Skeletal muscle tissue (tissue), 4 donors: ENCODE results near the gene MAPT. TPM values are rescaled to one million over a fixed set of nuclear protein-coding genes. Genes with fewer than 3 reads are reported as not detected.
"Not testable (repeated sequence)": the region's sequence is repeated elsewhere in the genome, so short reads cannot be mapped to it uniquely, and the experiment has no call there.

Source experiments
- H3K27ac ChIP-seq: one replicate; pipeline ENCODE4 v1.7.0; 2013; ENCODE audit warnings: mild to moderate bottlenecking, low read depth, low read length, inconsistent platforms
- H3K27me3 ChIP-seq, 3 donors: one replicate each; pipeline ENCODE4 v1.7.0; 2013; ENCODE audit warnings: low read length in 3 of 3; ENCODE audit not compliant: control insufficient read depth in 3 of 3, insufficient read depth in 3 of 3
- H3K36me3 ChIP-seq, 3 donors: one replicate each; pipeline ENCODE4 v1.7.0; 2013; ENCODE audit warnings: low read length in 3 of 3; ENCODE audit not compliant: control insufficient read depth in 3 of 3, insufficient read depth in 3 of 3
- H3K4me1 ChIP-seq, 3 donors: one replicate each; pipeline ENCODE4 v1.7.0; 2013; ENCODE audit warnings: low read length in 3 of 3, mild to moderate bottlenecking in 3 of 3; ENCODE audit not compliant: control insufficient read depth in 3 of 3, insufficient read depth in 3 of 3
- H3K4me3 ChIP-seq, 3 donors: one replicate each; pipeline ENCODE4 v1.7.0; 2013; ENCODE audit warnings: low read length in 3 of 3
- H3K9ac ChIP-seq, 3 donors: one replicate each; pipeline ENCODE4 v1.7.0; 2013; ENCODE audit warnings: low read length in 3 of 3, mild to moderate bottlenecking in 3 of 3, moderate library complexity in 2 of 3, low read depth in 1 of 3
- H3K9me3 ChIP-seq, 3 donors: one replicate each; pipeline ENCODE4 v1.7.0; 2013; ENCODE audit warnings: low read length in 3 of 3; ENCODE audit not compliant: control insufficient read depth in 3 of 3
- total RNA-seq: library from RNA; depleted of rRNA; stranded (reverse); fragments of >200 nt; gene quantifications from one replicate; pipeline ENCODE4 v1.2.3, GENCODE V29; 2014
- donor health status: Osteomylitis.

MAPT gene
- total RNA-seq, 1 donor from 2014 or later: 4.7 TPM

- H3K36me3 ChIP-seq: no peaks in the 10 kb centered on the region
- no peak overlapping the region for H3K4me3 ChIP-seq
- H3K27me3 ChIP-seq: peaks cover 0 to 36% (median 4%) of the 10 kb centered on the region in 3 donors
- H3K4me1 ChIP-seq: peaks cover 0 to 3% (median 3%) of the 10 kb centered on the region in 3 donors
- no peaks in the 10 kb centered on the region for H3K9me3 ChIP-seq
- H3K9ac ChIP-seq: no peak overlapping the region
- no peak overlapping the region for H3K27ac ChIP-seq
Measured at GRCh38 chr17:45857977-45858708, 36.2 kb upstream of the MAPT start.

GRCh38 chr17:45861165-45861564 is 33.2 kb upstream of the MAPT start:
- H3K27me3 ChIP-seq: peaks cover 4 to 35% (median 13%) of the 10 kb centered on the region in 3 donors
- no peak overlapping the region for H3K4me3 ChIP-seq
- H3K9me3 ChIP-seq: no peaks in the 10 kb centered on the region
- no peaks in the 10 kb centered on the region for H3K36me3 ChIP-seq
- peaks cover 0 to 3% (median 3%) of the 10 kb centered on the region in 3 donors for H3K4me1 ChIP-seq
- H3K9ac ChIP-seq: no peak overlapping the region
- H3K27ac ChIP-seq: no peak overlapping the region

- H3K4me3 ChIP-seq, H3K27ac ChIP-seq, H3K9ac ChIP-seq, H3K4me1 ChIP-seq, H3K36me3 ChIP-seq, H3K9me3 ChIP-seq: not testable (repeated sequence)
- peaks cover 4 to 35% (median 13%) of the 10 kb centered on the region in 3 donors for H3K27me3 ChIP-seq
Measured at GRCh38 chr17:45862127-45862526, 32.2 kb upstream of the MAPT start.

DNA sequence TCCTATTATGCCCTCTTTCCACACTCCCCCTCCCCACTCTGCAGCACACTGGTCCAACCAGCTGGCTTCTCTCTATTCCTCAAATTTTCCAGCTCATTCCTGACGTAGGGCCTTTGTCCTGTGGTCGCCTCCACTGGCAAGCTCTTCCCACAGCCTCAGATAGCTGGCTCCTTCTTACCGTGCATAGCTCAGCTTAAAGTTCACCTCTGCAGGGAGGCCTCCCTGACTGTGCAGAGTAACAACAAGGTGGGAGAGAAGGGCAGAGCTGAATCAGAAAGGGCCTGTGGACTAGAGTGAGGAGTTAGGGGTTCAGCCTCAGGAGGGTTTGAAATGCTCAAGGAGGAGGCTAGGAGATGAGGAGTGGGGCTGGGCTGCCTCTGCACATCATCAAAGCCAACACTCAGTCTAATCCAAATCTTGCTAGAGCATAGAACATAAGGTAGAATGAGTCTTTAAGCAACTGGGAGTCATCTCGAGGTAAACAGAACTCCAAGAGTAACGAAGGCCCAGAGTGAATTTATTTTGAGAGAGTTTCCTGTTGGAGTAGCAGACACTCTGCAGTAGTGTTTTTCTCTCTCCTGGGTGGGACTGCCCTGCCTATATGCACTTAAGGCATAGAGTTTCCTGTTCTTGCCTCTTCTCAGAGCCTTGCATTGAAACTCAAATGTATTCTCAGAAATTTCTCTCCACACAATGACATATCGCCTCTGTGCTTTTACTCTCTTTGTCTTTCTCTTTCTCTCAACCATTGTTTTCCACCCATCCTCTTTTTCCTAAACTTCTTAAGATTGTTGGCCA is 30.3 kb upstream of the MAPT start:
- Histone ChIP-seq H3K36me3 (no peaks in the 10 kb centered on the region), H3K27me3 (peaks cover 0 to 26% (median 13%) of the 10 kb centered on the region in 3 donors), H3K4me3 (no peak overlapping the region), H3K27ac (no peak overlapping the region), H3K4me1 (peaks cover 0 to 3% (median 0%) of the 10 kb centered on the region in 3 donors), H3K9me3 (no peaks in the 10 kb centered on the region), H3K9ac (no peak overlapping the region)

DNA sequence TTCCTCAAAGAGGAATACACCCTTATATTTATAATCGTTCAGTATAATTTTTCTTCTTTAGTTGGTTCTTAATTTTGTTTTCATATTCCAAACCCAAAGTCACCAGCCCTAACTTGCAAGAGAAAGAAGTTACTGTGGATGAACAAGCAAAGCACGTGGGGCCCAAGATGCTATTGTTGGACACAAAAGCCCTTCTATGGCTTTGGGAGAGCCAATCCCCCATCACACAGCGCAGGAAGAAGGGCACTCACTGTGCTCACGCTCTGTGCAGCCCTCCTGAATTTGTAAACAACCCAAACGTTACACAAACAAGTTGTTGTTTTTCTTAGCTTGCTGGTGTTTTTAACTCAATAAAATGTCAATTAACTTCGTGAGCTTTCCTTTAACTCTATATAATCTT is 27.2 kb upstream of the MAPT start:
- Histone ChIP-seq H3K9ac (no peak overlapping the region), H3K36me3 (no peaks in the 10 kb centered on the region)

GRCh38 chr17:45867702-45868101 is 26.7 kb upstream of the MAPT start:
- Histone ChIP-seq H3K9me3 (no peaks in the 10 kb centered on the region), H3K9ac (no peak overlapping the region), H3K4me3 (no peak overlapping the region), H3K36me3 (no peaks in the 10 kb centered on the region), H3K27ac (no peak overlapping the region), H3K4me1 (no peaks in the 10 kb centered on the region), H3K27me3 (peaks cover 0 to 13% (median 6%) of the 10 kb centered on the region in 3 donors)

More for the DNA sequence above, 27.2 kb upstream of the MAPT start:
- Histone ChIP-seq H3K9me3 (no peaks in the 10 kb centered on the region), H3K4me3 (no peak overlapping the region), H3K4me1 (no peaks in the 10 kb centered on the region), H3K27me3 (peaks cover 0 to 13% (median 6%) of the 10 kb centered on the region in 3 donors), H3K27ac (no peak overlapping the region)

GRCh38 chr17:45868276-45868675 is 26.1 kb upstream of the MAPT start:
- Histone ChIP-seq H3K9ac (no peak overlapping the region), H3K36me3 (no peaks in the 10 kb centered on the region), H3K27ac (no peak overlapping the region), H3K27me3 (peaks cover 0 to 13% (median 6%) of the 10 kb centered on the region in 3 donors), H3K4me1 (no peaks in the 10 kb centered on the region), H3K4me3 (no peak overlapping the region), H3K9me3 (no peaks in the 10 kb centered on the region)

DNA sequence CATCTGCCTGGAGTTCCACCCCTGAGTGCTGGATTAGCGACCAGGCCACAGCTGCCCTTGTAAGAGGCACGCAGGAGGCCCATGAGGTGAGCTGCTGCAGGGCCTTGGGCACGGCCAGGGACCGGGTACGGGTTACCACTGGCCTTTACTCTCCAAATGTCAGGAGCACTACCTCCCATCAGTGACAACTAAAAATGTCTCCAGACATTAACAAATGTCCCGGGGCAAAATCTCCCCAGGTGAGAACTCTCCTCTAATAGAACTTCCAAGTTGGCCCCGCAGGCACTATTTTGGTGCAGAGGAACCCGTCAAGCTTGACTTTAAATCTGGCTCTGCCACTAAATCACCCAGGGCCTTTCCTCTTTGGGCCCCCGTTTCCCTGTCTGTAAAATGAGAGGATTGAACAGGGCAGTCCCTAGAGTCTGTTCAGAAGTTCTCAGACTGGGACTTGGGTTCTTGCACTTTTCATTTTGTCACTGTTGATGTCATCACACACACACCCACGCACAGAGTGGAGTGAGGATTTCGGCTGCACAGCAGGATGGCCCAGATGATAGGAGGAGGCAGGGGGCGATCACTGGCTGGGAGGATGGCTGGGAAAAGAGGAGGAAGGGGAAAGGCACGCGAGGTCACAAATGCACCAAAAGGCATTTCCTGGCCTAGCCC is 24.5 kb upstream of the MAPT start:
- no peak overlapping the region for H3K9ac ChIP-seq

GRCh38 chr17:45870342-45870974 is 23.9 kb upstream of the MAPT start:
- peak overlapping the region in 1 of 3 donors; percentile 43 for H3K9ac ChIP-seq
- no peaks in the 10 kb centered on the region for H3K36me3 ChIP-seq
- peaks cover 0 to 4% (median 0%) of the 10 kb centered on the region in 3 donors for H3K27me3 ChIP-seq
- no peaks in the 10 kb centered on the region for H3K4me1 ChIP-seq
- H3K27ac ChIP-seq: no peak overlapping the region
- H3K4me3 ChIP-seq: no peak overlapping the region
- H3K9me3 ChIP-seq: no peaks in the 10 kb centered on the region

More for the DNA sequence above, 24.5 kb upstream of the MAPT start:
- Histone ChIP-seq H3K4me3 (no peak overlapping the region), H3K27me3 (peaks cover 0 to 9% (median 2%) of the 10 kb centered on the region in 3 donors), H3K4me1 (no peaks in the 10 kb centered on the region), H3K27ac (no peak overlapping the region), H3K36me3 (no peaks in the 10 kb centered on the region), H3K9me3 (no peaks in the 10 kb centered on the region)
